ENCODE measurements around the gene GAPT. TPM values are rescaled to one million over a fixed set of nuclear protein-coding genes. Genes with fewer than 3 reads are reported as not detected.
A peak's percentile ranks its signal among the peaks of the same experiment; 100 is the strongest.

Gene GAPT
- polyA plus RNA-seq, 1 donor (not counting 4 experiments of a cell fraction or from before 2014, with no cell fraction given): not detected

DNA sequence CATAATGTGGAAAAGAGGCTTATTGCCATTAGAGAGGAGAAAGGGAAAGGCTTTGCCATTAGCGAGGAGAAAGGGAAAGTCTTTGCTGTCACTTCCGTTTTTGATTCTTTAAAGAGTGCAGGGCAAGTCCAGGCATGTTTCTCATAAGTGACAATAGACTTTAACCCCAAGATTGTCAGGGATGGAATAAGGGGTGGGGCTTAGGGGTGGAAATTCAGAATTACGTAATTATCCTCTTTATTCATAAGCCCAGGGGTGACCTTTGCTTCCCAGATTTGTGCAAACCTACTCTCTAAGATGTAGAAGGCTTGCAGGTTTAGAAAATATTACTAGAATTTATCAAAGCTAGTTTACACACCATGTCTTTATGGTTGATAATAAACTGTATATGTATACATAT, 29.1 kb upstream of the GAPT start:
- peaks cover 22% of the 10 kb centered on the region for H4K20me1 ChIP-seq (ENCODE audit: control insufficient read depth, extremely low read depth, insufficient read depth, low read length)
- no peaks in the 10 kb centered on the region for H3K9me1 ChIP-seq (ENCODE audit: control insufficient read depth, extremely low read depth, insufficient read depth, low read length)
- no peak overlapping the region for H3K4me3 ChIP-seq (ENCODE audit: control insufficient read depth in 2 of 3, extremely low read depth in 1 of 3, insufficient read depth in 2 of 3, low read depth in 1 of 3, low read length in 3 of 3)
- peak overlapping the region; percentile 40 for H3K27ac ChIP-seq (ENCODE audit: control insufficient read depth, insufficient read depth, low read length)
- TF ChIP-seq, protein P1, sequence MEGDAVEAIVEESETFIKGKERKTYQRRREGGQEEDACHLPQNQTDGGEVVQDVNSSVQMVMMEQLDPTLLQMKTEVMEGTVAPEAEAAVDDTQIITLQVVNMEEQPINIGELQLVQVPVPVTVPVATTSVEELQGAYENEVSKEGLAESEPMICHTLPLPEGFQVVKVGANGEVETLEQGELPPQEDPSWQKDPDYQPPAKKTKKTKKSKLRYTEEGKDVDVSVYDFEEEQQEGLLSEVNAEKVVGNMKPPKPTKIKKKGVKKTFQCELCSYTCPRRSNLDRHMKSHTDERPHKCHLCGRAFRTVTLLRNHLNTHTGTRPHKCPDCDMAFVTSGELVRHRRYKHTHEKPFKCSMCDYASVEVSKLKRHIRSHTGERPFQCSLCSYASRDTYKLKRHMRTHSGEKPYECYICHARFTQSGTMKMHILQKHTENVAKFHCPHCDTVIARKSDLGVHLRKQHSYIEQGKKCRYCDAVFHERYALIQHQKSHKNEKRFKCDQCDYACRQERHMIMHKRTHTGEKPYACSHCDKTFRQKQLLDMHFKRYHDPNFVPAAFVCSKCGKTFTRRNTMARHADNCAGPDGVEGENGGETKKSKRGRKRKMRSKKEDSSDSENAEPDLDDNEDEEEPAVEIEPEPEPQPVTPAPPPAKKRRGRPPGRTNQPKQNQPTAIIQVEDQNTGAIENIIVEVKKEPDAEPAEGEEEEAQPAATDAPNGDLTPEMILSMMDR (optimal IDR thresholded peaks at IDR 0.05 in 1 of 3, IDR thresholded peaks at IDR 0.05 in 1 of 3, conservative IDR thresholded peaks at IDR 0.05 in 1 of 3; ENCODE audit: extremely low read depth in 1 of 3, insufficient read depth in 2 of 3, low read length in 3 of 3): no peak
- TF ChIP-seq EZH2 (IDR thresholded peaks at IDR 0.05; ENCODE audit: low read length): no peak
- FAIRE-seq (peak; percentile 26), DNase-seq (ENCODE audit: low read depth, low spot score) (peak; percentile 62)
- H2AFZ ChIP-seq (ENCODE audit: control insufficient read depth, low read length): no peak overlapping the region
- H3K9ac ChIP-seq (ENCODE audit: control insufficient read depth, extremely low read depth, insufficient read depth, low read length): no peak overlapping the region
- peaks cover 10 to 12% of the 10 kb centered on the region in 2 experiments for H3K36me3 ChIP-seq (ENCODE audit: control insufficient read depth in 2 of 2, extremely low read depth in 1 of 2, insufficient read depth in 2 of 2, low read length in 2 of 2)
- peaks cover 11% of the 10 kb centered on the region for H3K4me1 ChIP-seq (ENCODE audit: control insufficient read depth, extremely low read depth, insufficient read depth, low read length)
- H3K27me3 ChIP-seq (ENCODE audit: control insufficient read depth, extremely low read depth, insufficient read depth, low read length): no peaks in the 10 kb centered on the region
- H3K79me2 ChIP-seq (ENCODE audit: control insufficient read depth, insufficient read depth, low read length): peaks cover 30% of the 10 kb centered on the region
- no peaks in the 10 kb centered on the region for H3K9me3 ChIP-seq (ENCODE audit: control insufficient read depth, low read depth, low read length)
- dilution Hi-C loops (cut with MboI; ENCODE audit: extremely low pct_ligation_motif_present, low sequenced_read_pairs): no loop called here
- peak overlapping the region; percentile 64 for H3K4me2 ChIP-seq (ENCODE audit: control insufficient read depth, extremely low read depth, insufficient read depth, low read depth, low read length)

DNA sequence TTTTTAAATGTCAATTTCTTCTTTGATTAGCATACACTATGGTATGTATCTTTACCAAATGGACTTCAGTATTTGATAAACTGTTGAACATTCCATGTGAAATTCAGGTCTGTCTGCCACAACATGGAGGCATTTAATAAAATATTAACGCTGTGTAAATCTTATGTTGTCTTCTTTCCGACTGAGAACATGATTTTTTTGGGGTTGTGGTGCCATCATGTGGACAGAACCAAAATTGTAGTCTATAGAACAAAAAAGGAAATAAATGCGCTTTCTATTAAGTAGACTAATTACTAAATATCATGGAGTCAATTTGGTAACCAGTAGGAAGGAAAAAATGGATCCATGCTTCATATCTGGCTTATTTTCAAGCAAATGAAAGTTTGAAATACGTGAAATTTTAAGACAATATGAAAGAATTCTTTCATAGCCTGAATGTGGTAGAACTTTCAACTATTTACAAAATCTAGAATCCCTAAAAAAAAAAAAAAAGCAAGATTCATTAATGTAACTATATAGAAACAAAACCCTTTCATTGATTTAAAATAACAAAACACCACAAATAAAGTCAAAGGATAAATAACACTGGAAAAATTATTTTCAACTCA, 28.5 kb upstream of the GAPT start:
- no peak for DNase-seq (ENCODE audit: low read depth, low spot score)
- Histone ChIP-seq H3K9me1 (ENCODE audit: control insufficient read depth, extremely low read depth, insufficient read depth, low read length) (no peaks in the 10 kb centered on the region), H3K4me1 (ENCODE audit: control insufficient read depth, extremely low read depth, insufficient read depth, low read length) (peaks cover 8% of the 10 kb centered on the region), H3K27ac (ENCODE audit: control insufficient read depth, insufficient read depth, low read length) (peak overlapping the region; percentile 40), H3K9me3 (ENCODE audit: control insufficient read depth, low read depth, low read length) (no peaks in the 10 kb centered on the region), H3K79me2 (ENCODE audit: control insufficient read depth, insufficient read depth, low read length) (peaks cover 24% of the 10 kb centered on the region), H4K20me1 (ENCODE audit: control insufficient read depth, extremely low read depth, insufficient read depth, low read length) (peaks cover 20% of the 10 kb centered on the region), H3K4me2 (ENCODE audit: control insufficient read depth, extremely low read depth, insufficient read depth, low read depth, low read length) (peak overlapping the region; percentile 64), H3K36me3 (ENCODE audit: control insufficient read depth in 2 of 2, extremely low read depth in 1 of 2, insufficient read depth in 2 of 2, low read length in 2 of 2) (peaks cover 8 to 10% of the 10 kb centered on the region in 2 experiments), H3K9ac (ENCODE audit: control insufficient read depth, extremely low read depth, insufficient read depth, low read length) (no peak overlapping the region), H3K27me3 (ENCODE audit: control insufficient read depth, extremely low read depth, insufficient read depth, low read length) (no peaks in the 10 kb centered on the region), H2AFZ (ENCODE audit: control insufficient read depth, low read length) (no peak overlapping the region), H3K4me3 (ENCODE audit: control insufficient read depth in 2 of 3, extremely low read depth in 1 of 3, insufficient read depth in 2 of 3, low read depth in 1 of 3, low read length in 3 of 3) (no peak overlapping the region)
- dilution Hi-C loops (cut with MboI; ENCODE audit: extremely low pct_ligation_motif_present, low sequenced_read_pairs): no loop called here
- FAIRE-seq: no peak
- TF ChIP-seq EZH2 (IDR thresholded peaks at IDR 0.05; ENCODE audit: low read length): no peak
- TF ChIP-seq, protein P1 (optimal IDR thresholded peaks at IDR 0.05 in 1 of 3, IDR thresholded peaks at IDR 0.05 in 1 of 3, conservative IDR thresholded peaks at IDR 0.05 in 1 of 3; ENCODE audit: extremely low read depth in 1 of 3, insufficient read depth in 2 of 3, low read length in 3 of 3): peak in 2 of 3 experiments; percentile 22 to 40

All from keratinocyte (primary cell).